T-cell (primary cell): Measurements from ENCODE around the gene PRKAR1B. TPM values are rescaled to one million over a fixed set of nuclear protein-coding genes. Genes with fewer than 3 reads are reported as not detected.
A peak's percentile ranks its signal among the peaks of the same experiment; 100 is the strongest.

Experiments
- ATAC-seq, 4 experiments: fragments of 200-7000 bp in 3 of 4; fragments of 150-1000 bp in 1 of 4; cut with Tn5 transposase; replicated peaks in 1 of 4; 1 replicate in 3 of 4; 2 replicates in 1 of 4; pipeline ENCODE4 v1.10.0; 2021; ENCODE audit warnings: moderate library complexity in 3 of 4, mild to moderate bottlenecking in 2 of 4, moderate number of reproducible peaks in 1 of 4
- CTCF ChIA-PET, 2 donors: fragments of 300-600 bp; sonication (Branson Sonifier 250); formaldehyde crosslinking; loops; one replicate each; lab custom pipeline; 2022; ENCODE audit warnings: antibody characterized with exemption in 2 of 2; lab: Charles Lee
- POLR2A ChIA-PET, 2 donors: fragments of 300-600 bp; sonication (Branson Sonifier 250); formaldehyde crosslinking; loops; one replicate each; lab custom pipeline; 2022; ENCODE audit warnings: antibody characterized with exemption in 2 of 2; lab: Charles Lee
- DNase-seq, 35 experiments: peaks; one replicate each; pipeline versions ENCODE4 v3.0.0 to v3.0.0-alpha.2; 2013 to 2023
- H3K27ac ChIP-seq: one replicate; pipeline ENCODE4 v1.5.1; 2013; ENCODE audit warnings: low read length
- H3K27me3 ChIP-seq, 2 experiments: replicated peaks in 1 of 2; 1 replicate in 1 of 2; 2 replicates in 1 of 2; pipeline versions ENCODE4 v1.6.1 to v1.7.0; 2013; ENCODE audit warnings: low read length in 1 of 2, mixed read lengths in 1 of 2; ENCODE audit not compliant: control insufficient read depth in 2 of 2, insufficient read depth in 2 of 2; ENCODE audit errors: extremely low read depth in 1 of 2
- H3K36me3 ChIP-seq, 2 donors: 1 replicate in 1 of 2; 2 replicates in 1 of 2; pipeline versions ENCODE4 v1.6.1 to v1.7.0; 2013; ENCODE audit warnings: low read length in 1 of 2; ENCODE audit not compliant: control insufficient read depth in 2 of 2, insufficient read depth in 1 of 2; ENCODE audit errors: extremely low read depth in 1 of 2
- H3K4me1 ChIP-seq, 2 experiments: 1 replicate in 1 of 2; 2 replicates in 1 of 2; pipeline versions ENCODE4 v1.6.1 to v1.7.0; 2013; ENCODE audit warnings: low read length in 2 of 2, mixed read lengths in 1 of 2; ENCODE audit not compliant: insufficient read depth in 2 of 2, control insufficient read depth in 1 of 2; ENCODE audit errors: extremely low read depth in 1 of 2
- H3K4me3 ChIP-seq, 2 donors: 1 replicate in 1 of 2; 2 replicates in 1 of 2; pipeline versions ENCODE4 v1.5.1 to v1.7.0; 2013; ENCODE audit warnings: mild to moderate bottlenecking in 2 of 2, low read length in 1 of 2, moderate library complexity in 1 of 2; ENCODE audit not compliant: control insufficient read depth in 1 of 2; ENCODE audit errors: extremely low read depth in 1 of 2
- H3K9me3 ChIP-seq: 2 replicates; pipeline ENCODE4 v1.7.0; 2013
- H3K27ac Mint-ChIP-seq, 2 donors: one replicate each; pipeline ENCODE4 v1.8.0; 2020 to 2021; ENCODE audit warnings: mild to moderate bottlenecking in 2 of 2, mixed read lengths in 2 of 2
- H3K27me3 Mint-ChIP-seq, 2 donors: one replicate each; pipeline ENCODE4 v1.8.0; 2021 to 2022; ENCODE audit warnings: mixed read lengths in 2 of 2
- H3K36me3 Mint-ChIP-seq: one replicate; pipeline ENCODE4 v1.8.0; 2021; ENCODE audit warnings: mixed read lengths
- H3K4me1 Mint-ChIP-seq, 3 donors: one replicate each; pipeline ENCODE4 v1.8.0; 2020 to 2022; ENCODE audit warnings: mixed read lengths in 3 of 3, mild to moderate bottlenecking in 1 of 3
- H3K4me3 Mint-ChIP-seq, 3 donors: one replicate each; pipeline ENCODE4 v1.8.0; 2020 to 2022; ENCODE audit warnings: mild to moderate bottlenecking in 3 of 3, mixed read lengths in 3 of 3, moderate library complexity in 3 of 3
- H3K9me3 Mint-ChIP-seq, 3 donors: one replicate each; pipeline ENCODE4 v1.8.0; 2020 to 2022; ENCODE audit warnings: mixed read lengths in 3 of 3
- WGBS: methylation state at CpG from one replicate; pipeline ENCODE4 v1.1.5; 2013; ENCODE audit warnings: missing lambda C conversion rate; ENCODE audit not compliant: insufficient coverage; 5-methylcytosine and 5-hydroxymethylcytosine counted together
- total RNA-seq, 35 experiments: library from RNA in 6 of 35; stranded (reverse) in 6 of 35; fragments of 120-200 nt in 1 of 35; gene quantifications; one replicate each; pipeline versions ENCODE4 v1.2.1 to v1.2.4 and lab custom pipeline; 2013 to 2026

PRKAR1B gene
- total RNA-seq, 5 donors from 2014 or later (not counting 1 experiment from before 2014, with no cell fraction given): 20.7 to 35.4 (median 24.4) TPM

GRCh38 chr7:603152-603951 is 123.7 kb downstream of the PRKAR1B start:
- 50% methylated on average over 5 of the region's 12 CpGs for WGBS
- H3K27ac Mint-ChIP-seq: peak overlapping the region; percentile 99 to 100
- peaks cover 19% of the 10 kb centered on the region for H3K36me3 Mint-ChIP-seq
- H3K4me3 ChIP-seq: no peak overlapping the region
- H3K9me3 Mint-ChIP-seq: peaks cover 0 to 4% (median 0%) of the 10 kb centered on the region in 3 donors
- ChIA-PET POLR2A (no interaction called here), CTCF (no interaction called here)
- no peaks in the 10 kb centered on the region for H3K27me3 Mint-ChIP-seq
- peak overlapping the region in 2 of 3 donors; percentile 53 to 92 for H3K4me3 Mint-ChIP-seq
- no peak for ATAC-seq
- peaks cover 49 to 67% (median 65%) of the 10 kb centered on the region in 3 donors for H3K4me1 Mint-ChIP-seq
- DNase-seq: peak in 17 of 35 experiments; percentile 24 to 69 (median 44)
- H3K4me1 ChIP-seq: peaks cover 21 to 75% of the 10 kb centered on the region in 2 experiments
- H3K9me3 ChIP-seq: no peaks in the 10 kb centered on the region
- peaks cover 0 to 6% of the 10 kb centered on the region in 2 donors for H3K36me3 ChIP-seq
- H3K27me3 ChIP-seq: no peaks in the 10 kb centered on the region
- peak overlapping the region; percentile 99 for H3K27ac ChIP-seq

- peaks cover 0 to 4% (median 0%) of the 10 kb centered on the region in 3 donors for H3K9me3 Mint-ChIP-seq
- peak overlapping the region; percentile 99 to 100 for H3K27ac Mint-ChIP-seq
- no peak for ATAC-seq
- peaks cover 41 to 59% (median 57%) of the 10 kb centered on the region in 3 donors for H3K4me1 Mint-ChIP-seq
- H3K9me3 ChIP-seq: no peaks in the 10 kb centered on the region
- H3K36me3 ChIP-seq: peaks cover 0 to 6% of the 10 kb centered on the region in 2 donors
- H3K4me1 ChIP-seq: peaks cover 17 to 68% of the 10 kb centered on the region in 2 experiments
- DNase-seq: peak in 2 of 35 experiments; percentile 12 to 48
- H3K27me3 Mint-ChIP-seq: no peaks in the 10 kb centered on the region
- peak overlapping the region in 1 of 2 donors; percentile 9 for H3K4me3 ChIP-seq
- peaks cover 19% of the 10 kb centered on the region for H3K36me3 Mint-ChIP-seq
- CTCF ChIA-PET: interaction anchor here (0.6 to 1.0 kb wide), 2 partner anchors 16 to 1624 kb away, joined by 5 to 6 read pairs; no protein-coding TSS in a partner anchor
- POLR2A ChIA-PET: no interaction called here
- H3K27ac ChIP-seq: peak overlapping the region; percentile 99
- H3K27me3 ChIP-seq: no peaks in the 10 kb centered on the region
- WGBS: 56% methylated on average over 16 of the region's 38 CpGs
- H3K4me3 Mint-ChIP-seq: peak overlapping the region in 2 of 3 donors; percentile 53 to 92
These were observed 124.5 kb downstream of the PRKAR1B start for GRCh38 chr7:602341-603141.

GRCh38 chr7:601595-602340 is 125.3 kb downstream of the PRKAR1B start:
- Histone ChIP-seq H3K36me3 (peaks cover 0 to 6% of the 10 kb centered on the region in 2 donors), H3K9me3 (no peaks in the 10 kb centered on the region), H3K4me1 (peaks cover 17 to 64% of the 10 kb centered on the region in 2 experiments), H3K27ac (peak overlapping the region; percentile 99), H3K4me3 (peak overlapping the region in 1 of 2 donors; percentile 26), H3K27me3 (no peaks in the 10 kb centered on the region)
- Mint-ChIP-seq H3K4me1 (peaks cover 37 to 59% (median 54%) of the 10 kb centered on the region in 3 donors), H3K27me3 (no peaks in the 10 kb centered on the region), H3K36me3 (peaks cover 19% of the 10 kb centered on the region), H3K9me3 (peaks cover 0 to 4% (median 0%) of the 10 kb centered on the region in 3 donors), H3K4me3 (peak overlapping the region; percentile 36 to 60 (median 53)), H3K27ac (peak overlapping the region; percentile 87 to 99)
- POLR2A ChIA-PET: interaction anchor here in 1 of 2 donors (0.6 kb wide), 3 partner anchors 26 to 452 kb away, joined by 3 to 8 read pairs (median 4); no protein-coding TSS in a partner anchor
- 0% methylated on average over 7 of the region's 39 CpGs for WGBS
- CTCF ChIA-PET: interaction anchor here (0.6 to 1.0 kb wide), 2 partner anchors 17 to 1625 kb away, joined by 5 to 6 read pairs; no protein-coding TSS in a partner anchor
- ATAC-seq (peak; percentile 40 to 58 (median 48)), DNase-seq (peak in 34 of 35 experiments; percentile 54 to 87 (median 66))

GRCh38 chr7:601036-601594 is 126.0 kb downstream of the PRKAR1B start:
- Mint-ChIP-seq H3K36me3 (peaks cover 16% of the 10 kb centered on the region), H3K9me3 (peaks cover 0 to 3% (median 0%) of the 10 kb centered on the region in 3 donors), H3K27me3 (no peaks in the 10 kb centered on the region), H3K4me1 (peaks cover 37 to 57% (median 53%) of the 10 kb centered on the region in 3 donors), H3K4me3 (peak overlapping the region in 2 of 3 donors; percentile 53 to 60), H3K27ac (peak overlapping the region; percentile 76 to 99)
- 77% methylated on average over 18 of the region's 22 CpGs for WGBS
- H3K27me3 ChIP-seq: no peaks in the 10 kb centered on the region
- H3K9me3 ChIP-seq: no peaks in the 10 kb centered on the region
- DNase-seq (no peak), ATAC-seq (no peak)
- CTCF ChIA-PET: interaction anchor here in 1 of 2 donors (1.8 kb wide), 1 partner anchor 17 kb away, joined by 4 read pairs; no protein-coding TSS in a partner anchor
- peaks cover 0 to 5% of the 10 kb centered on the region in 2 donors for H3K36me3 ChIP-seq
- H3K4me3 ChIP-seq: peak overlapping the region; percentile 18 to 26
- POLR2A ChIA-PET: interaction anchor here in 1 of 2 donors (0.6 kb wide), 1 partner anchor 26 kb away, joined by 4 read pairs; no protein-coding TSS in a partner anchor
- H3K27ac ChIP-seq: peak overlapping the region; percentile 99
- peaks cover 17 to 68% of the 10 kb centered on the region in 2 experiments for H3K4me1 ChIP-seq

DNA sequence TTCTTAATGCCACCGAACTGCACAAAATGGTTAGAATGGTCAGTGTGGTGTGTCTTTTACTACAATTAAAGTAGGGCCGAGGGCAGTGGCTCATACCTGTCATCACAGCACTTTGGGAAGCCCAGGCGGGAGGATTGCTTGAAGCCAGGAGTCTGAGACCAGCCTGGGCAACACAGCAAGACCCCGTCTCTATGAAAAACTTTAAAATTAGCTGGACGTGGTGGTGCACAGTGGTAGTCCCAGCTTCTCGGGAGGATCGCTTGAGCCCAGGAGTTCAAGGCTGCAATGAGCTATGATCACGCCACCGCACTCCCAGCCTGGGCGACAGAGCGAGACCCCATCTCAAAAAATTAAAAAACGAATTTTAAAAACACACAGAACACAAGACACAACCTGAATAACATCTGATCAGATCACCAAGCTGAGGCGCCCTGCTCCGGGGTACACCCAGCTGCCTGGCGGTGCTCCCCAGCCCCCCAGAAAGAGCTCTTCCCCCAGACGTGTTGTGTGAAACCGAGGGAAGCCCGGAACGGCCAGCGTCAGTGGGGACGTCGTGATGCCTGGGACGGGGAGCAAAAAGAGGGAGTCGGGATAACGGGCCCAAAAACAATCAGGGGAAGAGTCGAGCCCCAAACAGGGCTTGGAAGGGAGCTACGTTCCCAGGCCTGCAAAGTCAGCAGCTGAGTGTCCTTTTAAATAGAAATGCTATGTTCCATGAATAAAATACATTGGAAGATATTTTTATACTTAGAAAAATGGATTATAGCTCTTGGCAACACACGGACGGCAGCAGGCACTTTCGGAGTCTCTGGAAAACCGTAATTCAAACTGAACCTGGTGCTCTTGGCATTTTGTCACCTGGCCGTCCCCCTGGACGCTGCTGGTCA is 126.7 kb downstream of the PRKAR1B start:
- H3K4me3 ChIP-seq: no peak overlapping the region

More for the DNA sequence above, 126.7 kb downstream of the PRKAR1B start:
- DNase-seq (no peak), ATAC-seq (no peak)
- Histone ChIP-seq H3K9me3 (no peaks in the 10 kb centered on the region), H3K36me3 (peaks cover 2 to 8% of the 10 kb centered on the region in 2 donors), H3K27ac (peak overlapping the region; percentile 99), H3K27me3 (no peaks in the 10 kb centered on the region), H3K4me1 (peaks cover 17 to 71% of the 10 kb centered on the region in 2 experiments)
- Mint-ChIP-seq H3K36me3 (peaks cover 12% of the 10 kb centered on the region), H3K27me3 (no peaks in the 10 kb centered on the region), H3K9me3 (no peaks in the 10 kb centered on the region), H3K4me1 (peaks cover 37 to 57% (median 51%) of the 10 kb centered on the region in 3 donors), H3K27ac (peak overlapping the region; percentile 76 to 99), H3K4me3 (peak overlapping the region in 1 of 3 donors; percentile 53)
- POLR2A ChIA-PET: interaction anchor here in 1 of 2 donors (0.6 kb wide), 1 partner anchor 19 kb away, joined by 4 read pairs; no protein-coding TSS in a partner anchor
- CTCF ChIA-PET: interaction anchor here in 1 of 2 donors (1.8 kb wide), 1 partner anchor 18 kb away, joined by 4 read pairs; no protein-coding TSS in a partner anchor
- 95% methylated on average over 30 of the region's 33 CpGs for WGBS
